H1 (cell line): ENCODE data around the gene HMCN2. TPM values are rescaled to one million over a fixed set of nuclear protein-coding genes. Genes with fewer than 3 reads are reported as not detected.

Experiments
- BACH1 ChIP-seq: IDR thresholded peaks from 2 replicates; pipeline ENCODE4 v1.6.1; 2012; ENCODE audit warnings: low read length, improper control_type of control experiment
- HDAC2 ChIP-seq, 2 experiments: fragments of 300-600 bp in 1 of 2; sonication (generic) in 1 of 2; IDR thresholded peaks; 2 replicates each; pipeline ENCODE4 v1.6.1; 2011 to 2012; ENCODE audit warnings: low read depth in 2 of 2, low read length in 2 of 2, mild to moderate bottlenecking in 2 of 2, moderate library complexity in 2 of 2, borderline replicate concordance in 1 of 2, inconsistent platforms in 1 of 2
- SRF ChIP-seq: IDR thresholded peaks from 2 replicates; pipeline ENCODE4 v1.6.1; 2011; ENCODE audit warnings: mild to moderate bottlenecking, low read depth, low read length, moderate library complexity
- TAF1 ChIP-seq: IDR thresholded peaks from 2 replicates; pipeline ENCODE4 v1.6.1; 2011; ENCODE audit warnings: mild to moderate bottlenecking, low read depth, low read length
- polyA plus RNA-seq, 7 experiments: library from polyadenylated mRNA; depleted of rRNA in 3 of 7; stranded (reverse) in 5 of 7; unstranded in 2 of 7; fragments of >200 nt in 5 of 7; fragments of 200-250 nt in 2 of 7; gene quantifications; 1 replicate in 5 of 7; 2 replicates in 1 of 7; 4 replicates in 1 of 7; pipeline versions ENCODE4 v1.2.1 to v1.2.3, GENCODE V29; 2011 to 2013; ENCODE audit warnings: missing spikeins in 2 of 7, mixed read lengths in 2 of 7
- total RNA-seq: library from RNA; stranded (reverse); fragmentation: NEBNext Ultra II Directional; extraction: Animal tissue kit (Norgen Biotek cat#: 25700); gene quantifications from 2 replicates; pipeline ENCODE4 v1.2.1, GENCODE V29; 2021

HMCN2 gene
- total and polyA plus RNA-seq, 2 of the 8 experiments (the other 6 are each of a cell fraction or from before 2014, with no cell fraction given), result 5.0 to 9.1 TPM

DNA sequence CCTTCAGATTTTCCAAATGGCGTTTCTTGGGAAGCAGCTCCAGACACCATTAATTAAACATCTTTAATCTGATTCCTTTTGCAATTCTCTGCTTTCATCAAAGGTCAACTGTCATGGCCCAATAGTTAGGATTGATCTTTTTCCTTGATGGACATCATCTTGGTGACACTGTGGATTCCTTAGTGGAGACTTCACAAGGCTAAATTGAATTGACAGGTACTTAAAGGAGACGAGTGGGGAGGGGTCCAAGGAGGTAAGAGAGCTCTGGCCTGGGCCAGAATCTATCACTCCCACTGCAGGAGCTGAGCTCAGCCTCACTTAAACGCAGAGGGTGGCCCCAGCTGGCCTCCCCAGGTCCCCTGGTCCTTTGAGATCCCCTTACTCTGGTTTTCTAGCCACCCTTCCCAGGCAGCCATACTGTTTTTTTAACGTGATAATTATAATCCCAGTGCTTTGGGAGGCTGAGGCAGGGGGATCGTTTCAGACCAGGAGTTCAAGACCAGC lies 9.9 kb upstream of the HMCN2 start (continued):
- no peak for TF ChIP-seq SRF
- TF ChIP-seq BACH1, result no peak
- no peak for TF ChIP-seq HDAC2 (IDR thresholded peaks at IDR 0.05; ENCODE audit: borderline replicate concordance in 1 of 2, low read depth in 2 of 2, low read length in 2 of 2)
- no peak for TF ChIP-seq TAF1
